Stimulated activated naive CD8-positive, alpha-beta T cell treated with anti-CD3 and anti-CD28 coated beads, Interleukin-15, amount 100 ng/mL, for 72 hours (primary cell): ENCODE results near the gene PDK4.

ENCODE experiments used
- ATAC-seq: fragments of 150-1000 bp; cut with Tn5 transposase; 2 replicates; pipeline ENCODE4 v1.10.0; 2021; ENCODE audit warnings: mild to moderate bottlenecking, moderate library complexity
- DNase-seq, 2 donors: peaks; one replicate each; pipeline ENCODE4 v3.0.0; 2021 to 2022
- H3K27ac Mint-ChIP-seq, 2 donors: one replicate each; pipeline ENCODE4 v1.8.0; 2022; ENCODE audit warnings: mild to moderate bottlenecking in 2 of 2, mixed read lengths in 2 of 2, moderate library complexity in 2 of 2
- H3K27me3 Mint-ChIP-seq: one replicate; pipeline ENCODE4 v1.8.0; 2022; ENCODE audit warnings: mixed read lengths
- H3K4me1 Mint-ChIP-seq: one replicate; pipeline ENCODE4 v1.8.0; 2022; ENCODE audit warnings: mild to moderate bottlenecking, mixed read lengths
- H3K4me3 Mint-ChIP-seq, 2 donors: one replicate each; pipeline ENCODE4 v1.8.0; 2022; ENCODE audit warnings: mild to moderate bottlenecking in 2 of 2, mixed read lengths in 2 of 2, moderate library complexity in 1 of 2
- H3K9me3 Mint-ChIP-seq, 2 donors: one replicate each; pipeline ENCODE4 v1.8.0; 2022; ENCODE audit warnings: mixed read lengths in 2 of 2

PDK4 gene

GRCh38 chr7:95596198-95597063 is at the start of gene PDK4:
TSS of gene PDK4 (minus strand) at chr7:95596516. CDS start at chr7:95596293, 223 bp downstream.
- H3K4me1 Mint-ChIP-seq = peaks cover 5% of the 10 kb centered on the region

GRCh38 chr7:95642173-95642572 is 45.9 kb upstream of the PDK4 start:
- Mint-ChIP-seq H3K27ac (no peak overlapping the region), H3K4me1 (no peaks in the 10 kb centered on the region), H3K27me3 (no peaks in the 10 kb centered on the region), H3K4me3 (no peak overlapping the region), H3K9me3 (no peaks in the 10 kb centered on the region)
- DNase-seq (no peak), ATAC-seq (no peak)

More at GRCh38 chr7:95596198-95597063, at the start of gene PDK4:
- Mint-ChIP-seq H3K27me3 (peaks cover 36% of the 10 kb centered on the region), H3K4me3 (peak within 1 kb of the TSS in 1 of 2 donors; percentile 56), H3K9me3 (no peaks in the 10 kb centered on the region), H3K27ac (no peak within 1 kb of the TSS)
- no peak for DNase-seq
- ATAC-seq = peak; percentile 46

GRCh38 chr7:95636140-95636940 is 40.0 kb upstream of the PDK4 start:
- Mint-ChIP-seq H3K4me3 (no peak overlapping the region), H3K27me3 (no peaks in the 10 kb centered on the region), H3K4me1 (no peaks in the 10 kb centered on the region), H3K27ac (no peak overlapping the region), H3K9me3 (no peaks in the 10 kb centered on the region)
- ATAC-seq (peak; percentile 54), DNase-seq (no peak)

- no peaks in the 10 kb centered on the region for H3K4me1 Mint-ChIP-seq
- H3K27ac Mint-ChIP-seq = no peak overlapping the region
- H3K27me3 Mint-ChIP-seq = no peaks in the 10 kb centered on the region
Measured at GRCh38 chr7:95632609-95633008, 36.3 kb upstream of the PDK4 start.

GRCh38 chr7:95631527-95631926 is 35.2 kb upstream of the PDK4 start:
- Mint-ChIP-seq H3K27me3 (no peaks in the 10 kb centered on the region), H3K27ac (no peak overlapping the region), H3K4me1 (no peaks in the 10 kb centered on the region), H3K4me3 (no peak overlapping the region), H3K9me3 (peaks cover 0 to 8% of the 10 kb centered on the region in 2 donors)
- ATAC-seq = no peak
- DNase-seq = no peak

More at GRCh38 chr7:95632609-95633008, 36.3 kb upstream of the PDK4 start:
- Mint-ChIP-seq H3K9me3 (peaks cover 0 to 8% of the 10 kb centered on the region in 2 donors), H3K4me3 (no peak overlapping the region)
- ATAC-seq = no peak
- no peak for DNase-seq

- Mint-ChIP-seq H3K4me1 (no peaks in the 10 kb centered on the region), H3K27ac (no peak overlapping the region), H3K4me3 (no peak overlapping the region), H3K27me3 (no peaks in the 10 kb centered on the region), H3K9me3 (peaks cover 0 to 8% of the 10 kb centered on the region in 2 donors)
- ATAC-seq = no peak
- DNase-seq = no peak
Measured at GRCh38 chr7:95630702-95631458, 34.6 kb upstream of the PDK4 start.

- no peak for ATAC-seq
- Mint-ChIP-seq H3K4me3 (no peak overlapping the region), H3K9me3 (peaks cover 0 to 8% of the 10 kb centered on the region in 2 donors), H3K27ac (no peak overlapping the region), H3K27me3 (peaks cover 9% of the 10 kb centered on the region), H3K4me1 (no peaks in the 10 kb centered on the region)
- DNase-seq = no peak
Measured at GRCh38 chr7:95628831-95629439, 32.6 kb upstream of the PDK4 start.

GRCh38 chr7:95623788-95624187 is 27.5 kb upstream of the PDK4 start:
- no peak overlapping the region for H3K4me3 Mint-ChIP-seq
- no peak for ATAC-seq
- H3K4me1 Mint-ChIP-seq = no peaks in the 10 kb centered on the region
- H3K9me3 Mint-ChIP-seq = peaks cover 0 to 8% of the 10 kb centered on the region in 2 donors
- no peak for DNase-seq
- no peak overlapping the region for H3K27ac Mint-ChIP-seq
- peaks cover 9% of the 10 kb centered on the region for H3K27me3 Mint-ChIP-seq

GRCh38 chr7:95622859-95623258 is 26.5 kb upstream of the PDK4 start:
- H3K4me1 Mint-ChIP-seq = no peaks in the 10 kb centered on the region
- H3K9me3 Mint-ChIP-seq = no peaks in the 10 kb centered on the region
- no peak for DNase-seq
- H3K4me3 Mint-ChIP-seq = no peak overlapping the region
- H3K27me3 Mint-ChIP-seq = peaks cover 9% of the 10 kb centered on the region
- H3K27ac Mint-ChIP-seq = no peak overlapping the region
- ATAC-seq = no peak

GRCh38 chr7:95622001-95622549 is 25.8 kb upstream of the PDK4 start:
- Mint-ChIP-seq H3K27ac (no peak overlapping the region), H3K9me3 (no peaks in the 10 kb centered on the region), H3K4me1 (no peaks in the 10 kb centered on the region), H3K4me3 (no peak overlapping the region), H3K27me3 (peaks cover 9% of the 10 kb centered on the region)
- ATAC-seq (no peak), DNase-seq (no peak)

GRCh38 chr7:95621404-95621803 is 25.1 kb upstream of the PDK4 start:
- H3K27me3 Mint-ChIP-seq = peaks cover 9% of the 10 kb centered on the region
- DNase-seq = no peak
- H3K9me3 Mint-ChIP-seq = no peaks in the 10 kb centered on the region

GRCh38 chr7:95620631-95621030 is 24.3 kb upstream of the PDK4 start:
- Mint-ChIP-seq H3K9me3 (peaks cover 0 to 4% of the 10 kb centered on the region in 2 donors), H3K4me3 (no peak overlapping the region), H3K27ac (no peak overlapping the region), H3K4me1 (no peaks in the 10 kb centered on the region), H3K27me3 (peaks cover 9% of the 10 kb centered on the region)
- DNase-seq = no peak
- no peak for ATAC-seq

More at GRCh38 chr7:95621404-95621803, 25.1 kb upstream of the PDK4 start:
- Mint-ChIP-seq H3K4me1 (no peaks in the 10 kb centered on the region), H3K4me3 (no peak overlapping the region), H3K27ac (no peak overlapping the region)
- ATAC-seq = no peak

- DNase-seq = no peak
- Mint-ChIP-seq H3K4me1 (no peaks in the 10 kb centered on the region), H3K9me3 (peaks cover 5 to 10% of the 10 kb centered on the region in 2 donors), H3K27ac (peak overlapping the region in 1 of 2 donors; percentile 19), H3K27me3 (peaks cover 4% of the 10 kb centered on the region), H3K4me3 (no peak overlapping the region)
- ATAC-seq = no peak
Measured at GRCh38 chr7:95619921-95620320, 23.6 kb upstream of the PDK4 start.

- Mint-ChIP-seq H3K4me1 (no peaks in the 10 kb centered on the region), H3K9me3 (peaks cover 9 to 10% of the 10 kb centered on the region in 2 donors)
Measured at GRCh38 chr7:95619517-95619916, 23.2 kb upstream of the PDK4 start.

More at GRCh38 chr7:95619517-95619916, 23.2 kb upstream of the PDK4 start:
- Mint-ChIP-seq H3K27ac (no peak overlapping the region), H3K4me3 (no peak overlapping the region), H3K27me3 (peaks cover 4% of the 10 kb centered on the region)
- no peak for ATAC-seq
- no peak for DNase-seq
